SHP77 treated with DMSO at 0.1 percent for 48 hours (cell line): ENCODE data around the gene NLRP12.
"Not testable (repeated sequence)": the region's sequence is repeated elsewhere in the genome, so short reads cannot be mapped to it uniquely, and the experiment has no call there.

Experiments used
- DNase-seq: peaks from one replicate; lab custom pipeline; 2025; lab: John Stamatoyannopoulos, UW

The NLRP12 gene

DNA sequence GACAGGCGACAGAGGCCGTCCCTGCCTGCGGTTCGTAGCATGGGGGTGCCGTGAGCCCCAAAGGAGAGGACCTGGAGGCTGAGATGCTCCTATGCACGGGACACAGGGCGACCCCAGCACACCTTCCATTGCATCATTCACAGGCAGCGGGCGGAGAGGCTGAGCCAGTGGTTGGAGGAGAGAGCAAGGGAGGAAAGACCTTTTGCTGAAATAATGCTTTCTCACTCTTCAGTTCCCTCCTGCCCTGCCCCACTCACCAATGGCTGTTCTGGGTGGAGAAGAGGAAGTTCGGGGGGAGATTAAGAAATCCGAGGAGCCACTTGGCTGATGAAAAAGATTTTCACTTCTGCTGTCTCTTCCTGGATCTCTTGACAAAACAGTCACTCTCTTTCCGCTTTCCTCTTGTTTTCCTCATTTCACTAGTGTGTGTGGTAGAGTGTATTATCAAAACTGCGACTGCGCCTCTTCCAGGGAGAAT is at the start of gene NLRP12:
TSS of gene NLRP12 (minus strand) at position 181 of the 478 bp plus-strand sequence. CDS start at position 41, 140 bp downstream.
- DNase-seq: no peak

GRCh38 chr19:53872762-53873161 is 48.6 kb upstream of the NLRP12 start:
- no peak for DNase-seq

GRCh38 chr19:53871454-53871853 is 47.3 kb upstream of the NLRP12 start:
- no peak for DNase-seq

GRCh38 chr19:53870485-53870844 is 46.4 kb upstream of the NLRP12 start:
- DNase-seq: no peak

DNA sequence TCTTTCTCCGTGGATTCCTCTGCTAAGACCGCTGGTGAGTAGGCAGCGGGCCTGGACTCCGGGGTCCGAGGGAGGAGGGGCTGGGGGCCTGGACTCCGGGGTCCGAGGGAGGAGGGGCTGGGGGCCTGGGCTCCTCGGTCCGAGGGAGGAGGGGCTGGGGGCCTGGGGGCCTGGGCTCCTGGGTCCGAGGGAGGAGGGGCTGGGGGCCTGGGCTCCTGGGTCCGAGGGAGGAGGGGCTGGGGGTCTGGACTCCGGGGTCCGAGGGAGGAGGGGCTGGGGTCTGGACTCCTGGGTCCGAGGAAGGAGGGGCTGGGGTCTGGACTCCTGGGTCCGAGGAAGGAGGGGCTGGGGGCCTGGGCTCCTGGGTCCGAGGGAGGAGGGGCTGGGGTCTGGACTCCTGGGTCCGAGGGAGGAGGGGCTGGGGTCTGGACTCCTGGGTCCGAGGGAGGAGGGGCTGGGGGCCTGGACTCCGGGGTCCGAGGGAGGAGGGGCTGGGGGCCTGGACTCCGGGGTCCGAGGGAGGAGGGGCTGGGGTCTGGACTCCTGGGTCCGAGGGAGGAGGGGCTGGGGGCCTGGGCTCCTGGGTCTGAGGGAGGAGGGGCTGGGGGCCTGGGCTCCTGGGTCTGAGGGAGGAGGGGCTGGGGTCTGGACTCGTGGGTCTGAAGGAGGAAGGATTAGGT is 45.8 kb upstream of the NLRP12 start:
- DNase-seq: not testable (repeated sequence)

DNA sequence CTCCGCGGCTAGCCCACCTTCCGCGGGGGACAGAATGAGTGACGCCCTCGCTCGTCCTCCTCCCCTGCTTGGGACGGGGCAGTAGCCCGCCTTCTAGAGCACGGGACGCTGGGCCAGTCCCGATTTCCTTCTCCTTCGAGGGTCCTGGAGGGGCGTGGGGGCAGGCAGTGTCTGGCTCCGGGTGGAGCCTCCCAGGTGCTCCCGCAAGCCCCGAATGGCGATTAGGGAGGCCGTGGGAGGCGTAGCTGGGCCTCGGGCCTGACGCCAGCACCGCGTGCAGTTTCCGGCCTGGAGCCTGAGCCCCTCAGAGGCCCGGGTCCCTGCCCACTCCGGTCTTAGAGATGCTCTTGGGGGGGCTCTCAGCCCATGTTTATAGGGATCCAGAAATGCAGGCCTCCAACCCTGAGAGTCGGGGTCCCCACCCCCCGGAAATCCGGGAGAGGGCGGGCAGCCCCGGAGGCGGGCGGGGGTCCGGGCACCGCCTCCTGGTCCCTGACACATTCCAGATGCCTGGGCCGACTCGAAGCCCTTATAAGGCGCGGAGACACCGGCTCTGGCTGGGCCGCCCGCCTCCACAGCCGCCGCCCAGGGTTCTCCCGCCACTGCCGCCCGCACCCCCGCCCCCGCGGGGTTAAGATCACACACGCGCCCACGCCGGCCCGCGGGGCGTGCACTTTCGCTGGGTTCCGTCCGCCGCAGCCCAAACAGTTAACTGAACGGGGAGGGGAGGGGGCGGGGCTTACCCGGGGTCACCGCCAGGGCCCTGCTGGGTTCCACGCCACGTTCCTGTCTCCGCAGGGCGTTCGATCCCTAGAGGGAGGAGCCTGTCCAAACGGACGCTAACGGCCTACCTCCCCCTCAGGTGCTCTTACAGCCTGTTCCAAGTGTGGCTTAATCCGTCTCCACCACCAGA is 45.0 kb upstream of the NLRP12 start:
- peak; percentile 37 for DNase-seq

GRCh38 chr19:53868091-53868891 is 44.2 kb upstream of the NLRP12 start:
- no peak for DNase-seq

- DNase-seq: peak; percentile 95
These were observed 43.3 kb upstream of the NLRP12 start, which contains the start of gene MYADM for GRCh38 chr19:53867225-53868090. TSS of gene MYADM (plus strand) at chr19:53867883. CDS start at chr19:53873530, 5,647 bp downstream.

- no peak for DNase-seq
These were observed 42.7 kb upstream of the NLRP12 start for GRCh38 chr19:53866865-53867224.

GRCh38 chr19:53865918-53866864 is 42.1 kb upstream of the NLRP12 start:
- DNase-seq: peak; percentile 42

GRCh38 chr19:53865523-53865917 is 41.4 kb upstream of the NLRP12 start:
- DNase-seq: no peak

DNA sequence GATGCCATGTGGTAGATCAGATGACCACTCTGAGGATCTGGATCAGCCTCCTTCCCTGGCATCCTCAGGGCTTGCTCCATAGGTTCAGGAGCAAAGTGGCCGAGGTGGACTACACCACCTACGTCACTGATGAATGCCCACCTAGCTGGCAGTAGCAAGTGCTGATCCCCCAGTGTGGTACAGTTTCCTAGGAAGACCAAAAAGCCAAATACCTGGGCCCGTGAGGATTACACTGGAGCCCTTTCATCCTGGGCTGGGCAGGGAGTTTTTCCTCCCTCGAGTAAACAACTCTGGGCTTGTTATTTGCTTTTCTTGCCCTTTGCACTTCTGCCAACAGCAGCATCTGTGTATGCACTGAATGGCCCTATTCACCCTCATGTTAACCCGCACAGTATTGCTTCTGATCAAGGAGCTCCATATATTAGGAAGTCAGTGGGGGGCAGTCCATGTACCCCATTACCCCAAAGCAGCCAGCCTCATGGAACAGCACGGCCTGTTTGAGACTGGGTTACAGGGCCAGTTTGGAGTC is 40.3 kb upstream of the NLRP12 start:
- peak; percentile 32 for DNase-seq

DNA sequence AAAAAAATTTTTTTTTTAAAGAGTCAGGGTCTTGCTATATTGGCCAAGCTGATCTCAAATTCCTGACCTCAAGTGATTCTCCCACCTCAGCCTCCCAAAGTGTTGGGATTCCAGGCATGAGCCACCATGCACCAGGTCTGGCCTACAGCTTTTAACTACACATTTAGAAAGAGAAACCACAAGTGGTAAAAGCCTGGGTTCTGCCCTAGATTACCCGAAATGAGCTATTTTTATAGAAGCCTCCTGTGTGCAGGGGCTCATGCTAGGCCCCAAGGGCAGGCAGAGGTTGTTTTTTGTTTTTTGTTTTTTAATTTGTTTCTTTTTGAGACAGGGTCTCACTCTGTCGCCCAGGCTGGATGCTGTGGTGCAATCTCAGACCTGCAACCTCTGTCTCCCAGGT is 29.6 kb upstream of the NLRP12 start:
- DNase-seq: no peak

DNA sequence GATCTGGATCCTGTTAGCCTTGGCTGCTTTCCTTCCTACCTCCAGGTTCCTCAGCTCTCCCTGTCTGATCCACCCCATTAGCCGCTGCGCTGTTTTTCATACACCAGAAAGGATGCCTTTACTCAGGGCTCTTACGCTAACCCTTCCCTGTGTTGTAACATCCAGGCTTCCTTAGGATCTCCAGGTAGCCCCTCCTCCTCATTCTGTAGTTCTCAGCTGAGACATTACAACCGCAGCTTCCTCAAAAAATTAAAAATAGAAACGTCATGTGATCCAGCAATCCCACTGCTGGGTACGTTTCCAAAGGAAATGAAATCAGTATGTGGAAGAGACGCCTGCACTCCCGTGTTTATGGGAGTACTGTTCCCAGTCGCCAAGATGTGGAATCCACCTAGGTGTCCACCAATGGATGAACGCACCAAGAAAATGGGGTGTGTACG is 25.1 kb upstream of the NLRP12 start:
- no peak for DNase-seq

GRCh38 chr19:53847555-53847954 is 23.4 kb upstream of the NLRP12 start:
- DNase-seq: no peak

- no peak for DNase-seq
These were observed 20.7 kb upstream of the NLRP12 start for GRCh38 chr19:53844849-53845246.

DNA sequence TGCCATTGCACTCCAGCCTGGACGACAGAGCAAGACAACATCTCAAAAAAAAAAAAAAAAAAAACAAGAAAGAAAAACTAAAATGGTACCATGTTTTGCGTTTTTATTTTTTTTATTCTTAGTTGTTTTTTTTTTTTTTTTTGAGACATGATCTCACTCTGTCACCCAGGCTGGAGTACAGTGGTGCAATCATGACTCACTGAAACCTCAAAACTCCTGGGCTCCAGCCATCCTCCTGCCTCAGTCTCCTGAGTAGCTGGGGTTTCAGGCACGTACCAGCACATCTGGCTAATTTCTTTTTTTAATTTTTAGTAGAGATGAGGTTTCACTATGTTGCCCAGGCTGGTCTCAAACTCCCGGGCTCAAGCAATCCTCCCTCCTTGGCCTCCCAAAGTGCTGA is 16.8 kb upstream of the NLRP12 start:
- DNase-seq: not testable (repeated sequence)

GRCh38 chr19:53840241-53840640 is 16.1 kb upstream of the NLRP12 start:
- not testable (repeated sequence) for DNase-seq

DNA sequence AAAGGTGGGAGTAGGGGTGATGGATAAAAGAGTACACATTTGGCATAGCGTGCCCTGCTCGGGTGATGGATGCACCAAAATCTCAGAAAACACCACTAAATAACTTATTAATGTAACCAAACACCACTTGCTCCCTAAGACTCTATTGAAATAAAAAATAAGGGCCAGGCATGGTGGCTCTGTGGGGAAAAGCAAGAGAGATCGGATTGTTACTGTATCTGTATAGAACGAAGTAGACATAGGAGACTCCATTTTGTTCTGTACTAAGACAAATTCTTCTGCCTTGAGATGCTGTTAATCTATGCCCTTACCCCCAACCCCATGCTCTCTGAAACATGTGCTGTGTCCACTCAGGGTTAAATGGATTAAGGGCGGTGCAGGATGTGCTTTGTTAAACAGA is 14.3 kb upstream of the NLRP12 start:
- DNase-seq: not testable (repeated sequence)

- DNase-seq: not testable (repeated sequence)
These were observed 8.7 kb upstream of the NLRP12 start for GRCh38 chr19:53832861-53833260.
